ENCODE measurements around the gene MRM3.
A peak's percentile ranks its signal among the peaks of the same experiment; 100 is the strongest.
"Not testable (repeated sequence)": the region's sequence is repeated elsewhere in the genome, so short reads cannot be mapped to it uniquely, and the experiment has no call there.

MRM3 gene, protein sequence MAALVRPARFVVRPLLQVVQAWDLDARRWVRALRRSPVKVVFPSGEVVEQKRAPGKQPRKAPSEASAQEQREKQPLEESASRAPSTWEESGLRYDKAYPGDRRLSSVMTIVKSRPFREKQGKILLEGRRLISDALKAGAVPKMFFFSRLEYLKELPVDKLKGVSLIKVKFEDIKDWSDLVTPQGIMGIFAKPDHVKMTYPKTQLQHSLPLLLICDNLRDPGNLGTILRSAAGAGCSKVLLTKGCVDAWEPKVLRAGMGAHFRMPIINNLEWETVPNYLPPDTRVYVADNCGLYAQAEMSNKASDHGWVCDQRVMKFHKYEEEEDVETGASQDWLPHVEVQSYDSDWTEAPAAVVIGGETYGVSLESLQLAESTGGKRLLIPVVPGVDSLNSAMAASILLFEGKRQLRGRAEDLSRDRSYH

DNA sequence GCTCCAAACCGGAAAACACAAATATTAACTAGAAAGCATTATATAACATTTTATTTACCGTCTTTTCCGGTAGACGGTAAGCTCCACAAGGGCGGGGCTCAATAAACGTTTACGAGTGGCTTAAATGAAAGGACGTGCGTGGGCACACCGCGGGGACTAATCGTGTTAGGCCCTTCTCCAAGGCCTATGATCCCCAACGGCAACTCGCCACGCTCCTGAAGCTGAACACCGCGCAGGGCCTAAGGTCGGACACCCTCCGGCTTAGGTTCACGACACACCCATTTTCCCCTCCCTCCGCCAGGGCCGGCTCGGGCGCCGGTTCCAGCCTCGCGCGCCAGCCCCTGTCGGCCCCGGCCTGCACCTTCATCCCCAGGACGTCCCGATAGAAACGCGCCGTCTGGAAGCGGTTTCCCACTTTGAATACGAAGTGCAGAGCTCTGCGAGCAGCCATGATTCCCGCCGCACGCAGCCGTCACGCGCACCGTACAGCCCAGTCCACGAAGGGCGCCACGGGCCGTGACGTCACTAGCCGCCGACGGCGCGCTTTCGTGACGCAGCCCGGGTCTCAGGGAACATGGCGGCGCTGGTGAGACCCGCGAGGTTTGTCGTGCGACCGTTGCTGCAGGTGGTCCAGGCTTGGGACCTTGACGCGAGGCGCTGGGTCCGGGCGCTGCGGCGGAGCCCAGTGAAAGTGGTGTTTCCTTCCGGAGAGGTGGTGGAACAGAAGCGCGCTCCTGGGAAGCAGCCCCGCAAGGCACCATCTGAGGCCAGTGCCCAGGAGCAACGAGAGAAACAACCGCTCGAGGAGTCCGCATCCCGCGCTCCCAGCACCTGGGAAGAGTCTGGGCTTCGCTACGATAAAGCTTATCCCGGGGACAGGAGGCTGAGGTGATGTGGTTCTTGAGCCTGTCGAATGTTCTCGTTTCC is at the start of gene MRM3, which contains the start of gene GLOD4:
Gene MRM3, plus strand, starts transcription at position 549 of the 927 bp plus-strand sequence. Its CDS starts 26 bp downstream, at position 575.
Gene GLOD4, minus strand, starts transcription at position 476 of the 927 bp plus-strand sequence. Its CDS starts 25 bp downstream, at position 451.
- DNase-seq = peak; percentile 95

DNA sequence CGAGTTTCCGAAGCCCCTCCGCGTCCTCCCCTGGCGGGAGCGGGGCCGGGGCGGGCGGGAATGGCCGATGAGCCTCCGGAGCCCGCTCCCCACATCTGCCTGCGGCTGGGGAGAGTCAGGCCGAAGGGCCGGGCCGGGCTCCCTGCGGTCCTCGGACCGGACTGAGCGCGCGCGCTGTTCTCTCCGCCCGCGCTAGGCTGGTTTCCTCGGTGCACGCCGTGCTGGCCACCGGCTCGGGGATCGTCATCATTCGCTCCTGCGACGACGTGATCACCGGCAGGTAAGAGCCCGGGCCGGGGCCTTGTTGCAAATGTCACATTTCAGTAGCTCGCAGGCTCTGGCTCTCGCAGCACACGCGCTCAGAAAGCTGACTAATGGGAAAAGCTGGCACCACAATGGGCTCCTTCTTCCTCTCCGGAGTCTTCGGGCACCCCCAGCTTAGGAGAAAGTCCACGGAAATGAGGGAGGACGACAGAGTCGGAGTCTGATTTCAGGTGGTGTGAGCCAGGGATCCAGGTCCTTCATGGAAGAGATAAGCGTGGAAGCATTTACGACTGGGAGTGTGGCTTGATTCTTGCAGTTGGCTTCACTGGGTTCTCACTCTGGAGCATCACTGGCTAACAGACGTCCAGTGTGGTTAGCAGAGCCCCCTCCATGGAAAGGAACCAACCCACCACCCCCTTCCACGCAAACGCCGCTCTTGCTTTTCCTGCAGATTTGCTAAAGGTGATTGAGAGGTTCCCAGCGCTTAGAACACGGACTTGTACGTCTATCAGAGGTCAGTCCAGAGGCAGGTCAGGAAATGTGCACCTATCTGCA is 49.0 kb upstream of the MRM3 start:
- no peak for DNase-seq

DNA sequence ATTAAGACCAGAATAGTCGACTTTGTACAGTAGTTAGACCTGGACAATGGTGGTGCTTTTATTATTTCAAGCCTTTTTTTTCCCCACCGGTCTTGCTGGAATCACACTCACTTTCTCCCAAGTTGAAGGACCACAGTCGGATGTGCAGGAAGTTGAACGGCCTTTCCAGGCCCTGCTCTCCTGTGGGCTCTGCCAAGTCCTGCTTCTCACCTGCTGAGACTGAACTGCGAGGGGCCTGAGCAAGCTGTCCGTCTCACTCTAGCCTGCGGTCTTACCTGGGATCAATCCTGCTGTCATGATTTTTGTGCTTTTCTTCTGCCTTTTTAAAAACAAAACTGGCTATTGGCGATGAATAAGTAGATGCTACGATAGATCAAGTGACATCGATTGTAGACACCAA is 48.4 kb upstream of the MRM3 start:
- DNase-seq = no peak

DNA sequence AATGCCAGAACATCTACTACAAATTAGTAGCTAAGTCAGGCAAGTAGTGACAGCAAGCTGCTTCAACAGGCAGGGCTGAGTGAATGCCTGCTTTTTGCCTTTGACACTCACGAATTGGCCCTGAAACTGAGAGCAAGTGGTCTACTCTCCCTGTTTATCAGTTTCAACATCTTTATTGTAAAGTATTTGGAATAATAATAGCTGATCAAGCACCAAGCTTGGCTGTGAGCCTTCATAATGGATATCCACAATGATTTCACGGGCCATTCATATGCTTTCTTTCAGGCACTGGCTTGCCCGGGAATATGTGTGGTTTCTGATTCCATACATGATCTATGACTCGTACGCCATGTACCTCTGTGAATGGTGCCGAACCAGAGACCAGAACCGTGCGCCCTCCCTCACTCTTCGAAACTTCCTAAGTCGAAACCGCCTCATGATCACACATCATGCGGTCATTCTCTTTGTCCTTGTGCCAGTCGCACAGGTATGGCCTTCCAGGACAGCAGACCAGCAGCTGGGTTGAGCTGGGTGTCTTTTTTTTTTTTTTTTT is 44.5 kb upstream of the MRM3 start:
- DNase-seq = no peak

DNA sequence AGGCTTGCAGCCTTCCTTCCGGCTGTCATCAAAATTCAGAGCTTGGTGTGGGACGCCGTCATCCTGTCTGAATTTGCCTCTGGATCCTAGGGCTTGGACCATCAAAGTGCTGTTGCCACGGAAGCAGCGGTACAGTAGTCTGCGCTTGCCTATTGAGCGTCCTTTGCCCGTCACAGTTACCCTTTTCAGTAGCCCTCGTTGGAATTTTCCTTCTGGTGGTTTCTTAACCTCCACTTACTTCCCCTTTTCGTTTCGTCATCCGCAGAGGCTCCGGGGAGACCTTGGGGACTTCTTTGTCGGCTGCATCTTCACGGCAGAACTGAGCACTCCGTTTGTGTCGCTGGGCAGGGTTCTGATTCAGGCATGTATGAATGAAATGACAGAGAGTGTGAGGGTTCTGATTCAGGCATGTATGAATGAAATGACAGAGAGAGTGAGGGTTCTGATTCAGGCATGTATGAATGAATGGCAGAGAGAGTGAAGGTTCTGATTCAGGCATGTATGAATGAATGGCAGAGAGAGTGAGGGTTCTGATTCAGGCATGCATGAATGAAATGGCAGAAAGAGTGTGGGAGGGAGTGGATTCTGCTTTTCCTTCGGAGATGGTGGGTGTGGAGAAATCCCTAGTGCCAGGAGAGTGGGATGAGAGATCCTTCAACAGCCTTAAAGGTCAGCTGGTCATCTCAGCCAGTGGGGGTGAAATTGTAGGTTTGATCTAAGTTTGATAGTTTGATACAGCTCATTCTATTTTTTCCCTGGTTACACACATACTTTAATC is 41.7 kb upstream of the MRM3 start:
- DNase-seq = no peak

DNA sequence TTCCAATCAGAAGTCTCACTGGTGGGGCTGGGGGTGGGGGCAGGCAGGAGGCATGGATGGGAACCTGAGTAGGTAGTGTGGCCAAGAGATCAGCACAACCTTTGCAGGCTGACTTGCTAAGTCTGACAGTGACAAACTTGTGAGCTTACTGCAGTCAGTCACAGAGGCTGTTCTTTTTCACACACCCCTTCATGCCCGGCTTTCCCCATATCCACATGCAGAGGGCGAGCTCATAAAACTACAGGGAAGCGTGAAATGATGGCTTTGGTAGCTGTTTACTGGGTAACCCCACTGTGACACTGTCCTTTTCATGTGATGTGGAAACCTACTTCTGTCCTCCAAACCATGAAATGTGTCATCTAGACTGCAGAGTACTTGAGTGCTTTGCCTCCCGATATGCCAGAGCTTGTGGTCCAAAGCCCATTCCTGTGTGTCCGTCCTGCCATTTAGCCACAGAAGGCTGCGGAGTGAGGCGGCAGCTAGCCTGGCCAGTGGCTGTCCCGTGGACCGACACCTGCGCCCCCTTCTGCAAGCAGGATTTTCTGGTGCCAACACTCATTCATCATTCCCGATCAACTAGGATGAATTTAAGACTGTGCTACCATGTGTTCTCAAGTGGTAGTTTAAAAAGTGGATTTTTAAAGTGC is 39.9 kb upstream of the MRM3 start:
- no peak for DNase-seq

DNA sequence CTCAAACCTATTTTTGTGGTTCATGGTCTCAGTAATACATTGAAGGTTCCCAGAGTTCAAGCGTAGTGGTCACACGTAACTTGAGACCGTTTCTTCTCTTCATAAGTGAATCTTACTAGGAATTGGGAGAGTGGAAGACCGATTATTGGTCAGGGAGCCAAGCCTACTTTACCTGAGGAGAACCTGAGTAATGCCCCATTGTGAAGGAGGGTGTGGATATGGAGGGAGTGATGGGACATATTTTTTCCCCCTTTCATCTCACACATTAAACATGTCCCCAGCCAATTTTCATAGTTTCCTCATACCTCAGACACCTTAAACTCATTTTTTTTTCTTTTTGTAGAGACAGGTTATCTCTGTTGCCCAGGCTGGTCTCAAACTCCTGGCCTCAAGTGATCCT is 39.0 kb upstream of the MRM3 start:
- DNase-seq = no peak

DNA sequence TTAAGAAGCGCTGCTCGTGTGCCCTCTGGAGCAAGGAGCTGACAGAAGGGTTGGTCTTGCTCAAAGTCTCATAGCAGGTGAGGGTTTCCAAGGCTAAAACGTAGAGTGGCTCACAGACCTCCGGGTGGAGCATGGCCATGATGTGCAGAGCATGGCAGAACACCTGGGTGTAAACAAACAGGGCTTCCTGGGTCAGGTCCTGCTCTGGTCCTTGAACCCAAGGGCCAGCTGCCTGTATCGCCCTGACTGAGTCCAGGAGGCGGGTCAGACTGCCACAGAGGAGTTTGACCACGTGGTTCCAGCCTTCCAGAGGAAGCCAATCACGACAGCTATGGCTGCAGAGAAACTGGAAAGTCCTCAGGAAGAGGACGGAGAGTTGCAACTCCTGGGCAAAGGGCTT is 37.2 kb upstream of the MRM3 start:
- DNase-seq = no peak

DNA sequence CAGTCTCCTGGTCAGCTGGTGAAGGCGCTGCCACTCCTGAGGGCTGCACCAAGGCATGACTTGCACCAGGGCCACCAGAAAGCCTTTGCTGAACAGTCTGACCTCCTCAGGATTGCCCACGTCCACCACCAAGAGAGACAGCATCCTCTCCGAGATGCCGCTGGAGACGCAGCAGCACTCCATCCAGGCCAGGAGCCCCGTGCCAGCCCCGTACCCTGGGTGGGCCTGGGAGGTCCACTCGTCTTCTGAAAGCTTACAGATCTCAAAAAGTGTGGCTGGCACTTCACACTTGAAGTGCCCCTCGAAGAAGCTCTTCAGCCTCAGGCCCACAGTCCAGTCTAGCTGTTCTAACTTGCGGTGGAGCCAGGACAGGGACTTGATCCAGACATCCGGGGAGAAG is 36.7 kb upstream of the MRM3 start:
- DNase-seq = no peak

DNA sequence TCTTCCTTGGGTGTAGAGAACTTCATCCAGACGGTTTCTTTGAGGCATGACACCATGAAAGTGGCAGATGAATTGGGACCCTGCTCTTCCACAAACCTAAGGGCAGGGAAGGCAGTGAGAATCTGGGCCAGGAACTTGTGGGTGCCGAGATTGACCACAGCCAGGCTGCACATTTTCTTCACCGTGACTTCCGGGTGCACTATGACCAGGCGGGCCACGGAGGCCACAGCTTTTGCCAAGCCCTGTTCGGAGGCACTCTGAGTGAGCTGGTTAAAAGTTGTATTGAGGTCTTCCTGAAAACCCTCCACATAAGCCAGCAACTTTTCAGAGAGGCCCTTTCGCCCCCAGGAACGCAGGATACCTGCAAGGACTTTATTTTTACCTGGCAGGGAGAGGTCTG is 36.0 kb upstream of the MRM3 start:
- DNase-seq = no peak

DNA sequence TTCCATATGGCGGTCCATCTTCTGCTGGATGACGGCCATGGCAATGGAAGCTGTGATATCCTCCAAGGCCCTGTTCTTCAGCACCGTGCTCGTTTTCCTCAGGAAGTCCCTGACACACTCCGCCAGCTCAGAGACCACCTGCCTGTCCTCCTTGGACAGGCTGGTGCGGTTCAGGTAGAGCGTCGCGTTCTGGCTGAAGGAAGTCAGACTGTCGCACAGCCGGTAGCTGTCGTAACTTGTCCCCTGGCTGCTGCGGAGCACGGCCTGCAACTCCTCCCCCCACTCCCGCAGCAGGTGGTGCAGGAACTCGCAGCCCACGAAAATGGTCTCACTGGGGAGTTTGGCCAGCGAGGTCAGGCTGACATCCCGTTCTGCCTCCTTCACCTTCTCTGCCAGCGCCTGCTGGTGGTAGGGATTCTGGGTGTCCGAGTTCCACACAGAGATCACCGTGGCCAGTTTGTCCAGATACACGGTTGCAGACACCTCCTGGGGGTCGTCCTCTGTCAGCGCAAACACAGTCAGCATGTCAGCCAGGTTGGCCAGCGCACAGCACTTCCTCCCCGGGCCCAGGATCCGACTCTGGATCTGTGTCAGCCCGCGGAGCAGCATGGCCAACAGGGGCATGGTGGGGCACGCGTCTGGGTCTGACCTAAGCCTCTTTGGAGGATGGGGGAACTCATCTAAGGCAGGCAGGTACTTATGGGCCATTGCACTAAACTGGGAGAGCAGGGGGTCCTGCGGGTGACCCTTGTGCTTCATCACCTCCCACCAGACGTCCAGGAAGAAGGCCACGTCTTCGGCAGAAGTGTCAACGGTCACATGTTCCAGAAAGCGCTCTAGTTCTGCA is 35.1 kb upstream of the MRM3 start:
- DNase-seq = no peak

DNA sequence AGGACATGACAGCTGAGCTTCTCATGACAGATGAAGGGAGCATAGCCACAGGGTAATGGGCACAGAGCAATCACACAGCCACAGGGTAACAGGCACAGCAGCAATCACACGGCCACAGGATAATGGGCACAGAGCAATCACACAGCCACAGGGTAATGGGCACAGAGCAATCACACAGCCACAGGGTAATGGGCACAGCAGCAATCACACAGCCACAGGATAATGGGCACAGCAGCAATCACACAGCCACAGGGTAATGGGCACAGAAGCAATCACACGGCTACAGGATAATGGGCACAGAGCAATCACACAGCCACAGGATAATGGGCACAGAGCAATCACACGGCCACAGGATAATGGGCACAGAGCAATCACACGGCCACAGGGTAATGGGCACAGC is 33.5 kb upstream of the MRM3 start:
- DNase-seq = not testable (repeated sequence)

DNA sequence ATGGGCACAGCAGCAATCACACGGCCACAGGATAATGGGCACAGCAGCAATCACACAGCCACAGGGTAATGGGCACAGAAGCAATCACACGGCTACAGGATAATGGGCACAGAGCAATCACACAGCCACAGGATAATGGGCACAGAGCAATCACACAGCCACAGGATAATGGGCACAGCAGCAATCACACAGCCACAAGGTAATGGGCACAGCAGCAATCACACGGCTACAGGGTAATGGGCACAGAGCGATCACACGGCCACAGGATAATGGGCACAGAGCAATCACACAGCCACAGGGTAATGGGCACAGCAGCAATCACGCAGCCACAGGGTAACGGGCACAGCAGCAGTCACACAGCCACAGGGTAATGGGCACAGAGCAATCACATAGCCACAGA is 32.8 kb upstream of the MRM3 start:
- DNase-seq = not testable (repeated sequence)

DNA sequence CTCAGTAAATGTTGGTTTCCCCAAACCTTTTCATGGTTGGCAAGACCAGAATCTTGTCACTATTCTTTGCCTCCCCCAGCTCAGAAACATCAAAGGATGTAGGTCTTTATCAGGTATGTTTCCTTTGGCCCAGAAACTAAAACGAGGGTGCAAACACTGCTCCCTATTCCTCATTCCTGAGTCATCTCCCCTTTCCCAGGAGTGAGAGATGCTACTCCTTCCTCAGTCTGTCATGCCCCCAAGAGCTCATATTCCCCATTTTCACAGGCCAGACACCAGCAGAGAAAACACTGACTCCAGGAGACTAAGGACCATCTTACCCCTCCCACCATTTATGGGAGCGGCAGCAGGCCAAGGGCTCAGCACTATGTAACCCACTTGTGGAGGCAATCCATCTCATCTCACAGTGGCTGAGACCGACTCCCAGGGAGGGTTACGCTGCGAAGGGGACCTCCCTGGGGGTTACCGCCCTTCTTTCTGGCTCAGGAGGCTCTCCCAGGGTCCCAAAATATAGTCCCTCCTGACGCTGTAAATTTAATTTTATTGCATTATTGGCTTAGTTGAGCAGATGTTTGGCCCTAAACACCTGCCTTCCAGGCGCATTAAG is 31.6 kb upstream of the MRM3 start:
- no peak for DNase-seq

DNA sequence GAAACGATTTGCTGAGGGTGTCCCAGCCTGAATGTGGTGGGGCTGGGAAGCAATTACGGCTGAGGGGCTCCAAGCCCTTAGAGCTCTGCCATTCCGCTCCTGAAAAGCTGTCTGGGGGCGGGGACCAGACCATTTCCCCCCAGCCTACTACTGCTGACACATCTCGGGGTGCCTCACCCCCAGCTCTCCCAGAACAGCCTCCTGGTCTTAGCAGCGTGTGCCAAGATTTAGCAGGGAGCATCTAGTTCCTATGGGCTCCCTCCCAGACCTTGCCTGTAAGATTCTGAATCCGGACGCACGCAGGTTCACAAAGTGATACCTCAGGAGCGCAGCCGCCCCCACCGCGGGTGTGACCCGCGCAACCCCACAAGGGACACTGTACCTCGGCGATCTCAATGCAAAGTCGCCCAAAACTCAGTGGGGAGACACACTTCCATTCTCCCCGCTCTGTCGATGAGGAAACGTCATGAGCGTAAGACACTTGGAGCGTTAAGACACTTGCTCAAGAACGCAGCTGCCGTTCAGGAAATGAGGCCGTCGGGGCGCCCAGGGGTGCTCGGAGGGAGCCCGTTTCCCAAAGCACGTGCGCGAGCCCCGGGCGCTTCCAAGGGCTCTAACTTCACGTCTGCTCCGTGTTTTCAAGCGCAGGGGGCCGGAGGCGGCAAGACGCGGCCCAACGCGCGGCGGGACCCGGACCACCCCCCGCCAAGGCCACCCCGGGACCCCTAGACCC is 30.7 kb upstream of the MRM3 start:
- peak; percentile 30 for DNase-seq

DNA sequence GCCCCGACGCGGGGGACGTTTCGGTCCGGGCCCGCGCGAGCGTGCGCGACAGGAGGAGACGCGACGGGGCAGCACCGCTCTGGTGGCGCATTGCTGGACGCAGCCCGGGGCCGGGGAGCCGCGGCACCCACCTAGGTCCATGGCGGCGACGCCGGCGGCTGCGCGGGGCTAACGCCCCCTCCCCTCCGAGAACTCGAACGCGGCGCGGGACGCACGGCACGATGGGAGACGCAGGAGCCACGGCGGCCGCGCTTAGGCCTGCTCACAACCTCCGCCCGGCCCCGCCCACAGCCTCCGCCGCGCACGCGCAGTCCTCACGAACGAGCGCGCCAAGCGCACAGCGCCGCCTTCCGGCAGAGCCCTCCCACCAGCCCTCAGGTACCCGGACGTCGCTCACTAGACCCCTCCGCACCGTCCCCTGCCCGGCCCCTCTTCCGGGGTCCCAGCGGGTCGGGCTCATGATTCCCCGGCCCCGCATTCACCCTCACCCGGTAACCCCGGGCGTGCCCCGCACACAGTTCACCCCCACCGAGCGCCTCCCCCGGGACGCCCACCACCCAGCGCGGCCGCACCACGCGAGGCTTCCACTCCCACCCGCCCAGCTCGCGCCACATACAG is 30.0 kb upstream of the MRM3 start, which contains the start of gene GEMIN4:
Gene GEMIN4, minus strand, starts transcription at position 263 of the 618 bp plus-strand sequence. Its CDS starts 122 bp downstream, at position 141.
- DNase-seq = peak; percentile 96

DNA sequence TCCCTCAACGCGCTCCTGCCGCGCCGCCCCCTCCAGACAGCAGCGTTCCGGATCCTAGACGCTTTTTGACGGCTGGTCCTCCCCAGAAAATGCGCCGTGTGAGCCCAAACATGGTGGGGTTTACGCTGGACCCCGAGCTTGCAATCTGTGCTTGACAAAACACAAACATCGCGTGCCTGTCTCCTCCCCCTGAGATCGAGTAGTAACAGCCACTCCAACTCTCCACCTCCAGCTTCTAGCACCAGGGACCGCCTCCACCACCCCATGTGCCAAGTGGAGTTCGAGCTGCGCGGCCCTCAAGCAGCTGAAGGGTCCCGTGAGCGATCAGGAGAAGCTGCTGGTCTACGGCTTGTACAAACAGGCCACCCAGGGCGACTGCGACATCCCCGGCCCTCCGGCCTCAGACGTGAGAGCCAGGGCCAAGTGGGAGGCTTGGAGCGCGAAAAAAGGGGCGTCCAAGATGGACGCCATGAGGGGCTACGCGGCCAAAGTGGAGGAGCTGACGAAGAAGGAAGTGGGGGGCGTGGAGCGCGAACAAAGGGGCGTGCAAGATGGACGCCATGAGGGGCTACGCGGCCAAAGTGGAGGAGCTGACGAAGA is 29.4 kb upstream of the MRM3 start:
- DNase-seq = peak; percentile 85

DNA sequence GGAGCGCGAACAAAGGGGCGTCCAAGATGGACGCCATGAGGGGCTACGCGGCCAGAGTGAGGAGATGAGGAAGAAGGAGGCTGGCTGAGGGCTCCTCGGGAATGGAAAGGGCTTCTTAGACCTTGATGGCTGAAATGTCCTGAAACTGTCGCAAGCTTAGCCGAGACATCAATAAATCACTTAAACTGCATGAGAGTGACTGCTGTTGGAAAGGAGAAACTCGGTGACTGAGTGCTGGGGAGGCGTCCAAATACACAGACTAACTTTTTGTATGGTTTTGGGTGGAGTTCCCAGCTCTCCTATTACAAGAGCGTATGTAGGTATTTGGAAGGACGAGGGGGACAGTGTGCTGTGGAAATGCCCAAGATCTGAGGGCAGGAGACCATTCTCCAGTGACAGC is 28.7 kb upstream of the MRM3 start:
- no peak for DNase-seq

Measured in right hindlimb (tissue), 1 donor.